ENCODE measurements around the gene SOWAHB. TPM values are rescaled to one million over a fixed set of nuclear protein-coding genes. Genes with fewer than 3 reads are reported as not detected.

The SOWAHB gene
- total RNA-seq, 1 experiment from 2014 or later = 6.2 TPM

GRCh38 chr4:76902233-76902890 is 4.4 kb upstream of the SOWAHB start:
- Histone ChIP-seq H3K9me3 (ENCODE audit: insufficient read depth, low read depth) (no peaks in the 10 kb centered on the region), H3K4me2 (no peak overlapping the region), H3F3A (ENCODE audit: insufficient read depth, low read depth) (0 out of 2 replicates have a peak, but pooled peaks cover 4% of the 10 kb centered on the region), H3K4me3 (no peak overlapping the region), H3K9me2 (ENCODE audit: insufficient read depth) (no peaks in the 10 kb centered on the region), H3K27me3 (ENCODE audit: insufficient read depth, low read depth) (no peaks in the 10 kb centered on the region), H3K79me2 (ENCODE audit: low read depth) (no peaks in the 10 kb centered on the region), H3K27ac (no peak overlapping the region), H2AFZ (no peak overlapping the region), H3K4me1 (replicated peaks; ENCODE audit: insufficient read depth) (peaks cover 10% of the 10 kb centered on the region), H3K36me3 (ENCODE audit: low read depth) (no peaks in the 10 kb centered on the region), H4K20me1 (ENCODE audit: insufficient read depth) (no peaks in the 10 kb centered on the region)
- BruUV-seq (replicated peaks) = no TSS peak
- ChIA-PET CTCF (no interaction called here), POLR2A (ENCODE audit: unreplicated experiment) (interaction anchor here (0.6 kb wide), 1 partner anchor 99 kb away, joined by 6 read pairs; no protein-coding TSS in a partner anchor)
- no peak for DNase-seq
- intact Hi-C loops (cut with micrococcal nuclease; ENCODE audit: unreplicated experiment) = no loop called here
- no peak for TF ChIP-seq CTCF (conservative IDR thresholded peaks at IDR 0.05)

DNA sequence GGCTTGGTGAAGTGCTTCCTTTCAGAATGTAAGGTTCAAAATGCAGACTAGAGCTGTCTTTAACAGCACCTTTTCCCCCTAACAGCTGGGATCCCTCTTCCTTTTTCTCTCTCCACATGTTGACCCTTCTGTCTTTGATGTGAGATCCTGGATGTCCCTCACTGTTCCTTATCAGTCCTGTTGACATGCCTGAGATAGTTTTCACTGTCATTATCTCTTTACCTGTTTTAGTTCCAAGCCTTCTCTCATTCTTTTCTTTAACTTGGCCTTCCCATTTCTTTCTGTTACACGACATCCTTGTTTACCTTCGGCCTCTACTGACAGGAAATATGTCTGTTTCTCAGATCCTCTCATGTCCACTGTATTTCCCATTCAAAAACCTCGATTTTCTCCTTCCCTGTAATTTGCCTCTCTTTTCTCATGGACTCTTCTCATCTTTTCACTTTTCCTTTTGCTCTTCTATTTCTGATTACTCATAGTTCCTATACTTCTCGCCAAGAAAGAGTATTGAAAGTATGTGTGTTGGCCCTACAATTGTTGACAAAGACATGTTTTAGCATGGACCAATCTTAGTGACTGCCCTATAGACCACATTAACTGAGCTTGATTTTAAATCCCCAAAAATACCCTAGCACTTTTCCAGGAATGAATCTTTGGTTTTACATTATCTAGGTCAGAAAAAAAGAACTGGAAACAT is 1.2 kb upstream of the SOWAHB start:
- Histone ChIP-seq H2AFZ (peak overlapping the region; percentile 86; the same call in 1 of the 2 replicates), H3K79me2 (ENCODE audit: low read depth) (peaks cover 13% of the 10 kb centered on the region), H3K27me3 (ENCODE audit: insufficient read depth, low read depth) (no peaks in the 10 kb centered on the region), H3K9me2 (ENCODE audit: insufficient read depth) (no peaks in the 10 kb centered on the region), H3K27ac (no peak overlapping the region), H4K20me1 (ENCODE audit: insufficient read depth) (no peaks in the 10 kb centered on the region), H3K4me3 (peak overlapping the region; percentile 76; the same call in 1 of the 2 replicates), H3F3A (ENCODE audit: insufficient read depth, low read depth) (0 out of 2 replicates have a peak, but pooled peaks cover 4% of the 10 kb centered on the region), H3K4me1 (replicated peaks; ENCODE audit: insufficient read depth) (peaks cover 19% of the 10 kb centered on the region), H3K4me2 (peak overlapping the region; percentile 87), H3K36me3 (ENCODE audit: low read depth) (no peaks in the 10 kb centered on the region), H3K9me3 (ENCODE audit: insufficient read depth, low read depth) (no peaks in the 10 kb centered on the region)
- TF ChIP-seq EZH2 (IDR thresholded peaks at IDR 0.05; ENCODE audit: low read depth) (no peak), CTCF (conservative IDR thresholded peaks at IDR 0.05) (no peak)
- intact Hi-C loops (cut with micrococcal nuclease; ENCODE audit: unreplicated experiment) = loop anchor here (1.0 to 5.0 kb wide), 3 partner anchors 30 to 67 kb away; partner anchors contain the start of gene SEPTIN11
- BruUV-seq (replicated peaks) = TSS peak; percentile 69
- ChIA-PET CTCF (no interaction called here), POLR2A (ENCODE audit: unreplicated experiment) (interaction anchor here (0.6 kb wide), 1 partner anchor 191 kb away, joined by 5 read pairs; no protein-coding TSS in a partner anchor)
- DNase-seq = no peak

GRCh38 chr4:76898385-76898692 is 395 bp upstream of the SOWAHB start:
- H3K36me3 ChIP-seq (ENCODE audit: low read depth) = no peaks in the 10 kb centered on the region
- no peaks in the 10 kb centered on the region for H3K27me3 ChIP-seq (ENCODE audit: insufficient read depth, low read depth)
- peak overlapping the region; percentile 86 for H2AFZ ChIP-seq
- peak overlapping the region; percentile 29; the same call in 1 of the 2 replicates for H3K27ac ChIP-seq
- TF ChIP-seq CTCF (conservative IDR thresholded peaks at IDR 0.05) = no peak
- no peak for TF ChIP-seq EZH2 (IDR thresholded peaks at IDR 0.05; ENCODE audit: low read depth)
- H3K9me3 ChIP-seq (ENCODE audit: insufficient read depth, low read depth) = no peaks in the 10 kb centered on the region
- H3K79me2 ChIP-seq (ENCODE audit: low read depth) = peaks cover 13% of the 10 kb centered on the region
- H3K4me1 ChIP-seq (replicated peaks; ENCODE audit: insufficient read depth) = peaks cover 26% of the 10 kb centered on the region
- BruUV-seq (replicated peaks) = no TSS peak
- POLR2A ChIA-PET (ENCODE audit: unreplicated experiment) = no interaction called here
- intact Hi-C loops (cut with micrococcal nuclease; ENCODE audit: unreplicated experiment) = loop anchor here (1.0 to 5.0 kb wide), 3 partner anchors 30 to 66 kb away; partner anchors contain the start of gene SEPTIN11
- H3K9me2 ChIP-seq (ENCODE audit: insufficient read depth) = no peaks in the 10 kb centered on the region
- DNase-seq = no peak
- H3F3A ChIP-seq (ENCODE audit: insufficient read depth, low read depth) = peaks cover 8% of the 10 kb centered on the region
- no peaks in the 10 kb centered on the region for H4K20me1 ChIP-seq (ENCODE audit: insufficient read depth)
- CTCF ChIA-PET = no interaction called here
- peak overlapping the region; percentile 87 for H3K4me2 ChIP-seq
- H3K4me3 ChIP-seq = peak overlapping the region; percentile 76
